CD4-positive, alpha-beta T cell (primary cell): ENCODE measurements around the gene PRRG4. TPM values are rescaled to one million over a fixed set of nuclear protein-coding genes. Genes with fewer than 3 reads are reported as not detected.

Source experiments
- ATAC-seq: fragments of 200-7000 bp; cut with Tn5 transposase; one replicate; pipeline ENCODE4 v1.10.0; 2022; ENCODE audit warnings: mild to moderate bottlenecking; ENCODE audit not compliant: poor library complexity
- CTCF ChIA-PET: fragments of 350-600 bp; sonication (Branson Sonifier 250); formaldehyde crosslinking; loops from one replicate; lab custom pipeline; 2021; ENCODE audit warnings: antibody characterized with exemption, inconsistent platforms; lab: Charles Lee
- POLR2A ChIA-PET: fragments of 350-600 bp; sonication (Branson Sonifier 250); formaldehyde crosslinking; loops from one replicate; lab custom pipeline; 2021; ENCODE audit warnings: antibody characterized with exemption, inconsistent platforms; lab: Charles Lee
- DNase-seq, 14 experiments: peaks; one replicate each; pipeline ENCODE4 v3.0.0-alpha.2; 2013 to 2020; ENCODE audit warnings: mixed read lengths in 2 of 14
- H3K27ac ChIP-seq, 2 donors: one replicate each; pipeline versions ENCODE4 v1.5.1 to v1.7.0; 2013; ENCODE audit warnings: low read length in 2 of 2, low read depth in 1 of 2, mild to moderate bottlenecking in 1 of 2
- H3K27me3 ChIP-seq, 2 experiments: 1 replicate in 1 of 2; 2 replicates in 1 of 2; pipeline versions ENCODE4 v1.6.1 to v1.7.0; 2013; ENCODE audit warnings: low read length in 2 of 2, control low read depth in 1 of 2, mild to moderate bottlenecking in 1 of 2, moderate library complexity in 1 of 2; ENCODE audit not compliant: insufficient read depth in 2 of 2, control insufficient read depth in 1 of 2
- H3K36me3 ChIP-seq: one replicate; pipeline ENCODE4 v1.6.1; 2013; ENCODE audit warnings: low read length, control low read depth; ENCODE audit not compliant: insufficient read depth
- H3K4me1 ChIP-seq: one replicate; pipeline ENCODE4 v1.6.1; 2013; ENCODE audit warnings: low read length, control low read depth; ENCODE audit not compliant: insufficient read depth
- H3K4me3 ChIP-seq: one replicate; pipeline ENCODE4 v1.5.1; 2013; ENCODE audit warnings: mild to moderate bottlenecking, low read length, moderate library complexity
- H3K9me3 ChIP-seq, 2 experiments: 1 replicate in 1 of 2; 2 replicates in 1 of 2; pipeline versions ENCODE4 v1.6.1 to v1.7.0; 2013; ENCODE audit warnings: low read length in 2 of 2, mild to moderate bottlenecking in 2 of 2, control low read depth in 1 of 2, moderate library complexity in 1 of 2; ENCODE audit not compliant: control insufficient read depth in 1 of 2, insufficient read depth in 1 of 2
- H3K27ac Mint-ChIP-seq: one replicate; pipeline ENCODE4 v1.8.0; 2020; ENCODE audit warnings: mixed read lengths
- H3K27me3 Mint-ChIP-seq: one replicate; pipeline ENCODE4 v1.8.0; 2021; ENCODE audit warnings: mixed read lengths
- H3K36me3 Mint-ChIP-seq: one replicate; pipeline ENCODE4 v1.8.0; 2021; ENCODE audit warnings: low read depth, mixed read lengths
- H3K4me1 Mint-ChIP-seq: one replicate; pipeline ENCODE4 v1.8.0; 2021; ENCODE audit warnings: low read depth, mixed read lengths
- H3K4me3 Mint-ChIP-seq: one replicate; pipeline ENCODE4 v1.8.0; 2020; ENCODE audit warnings: mild to moderate bottlenecking, mixed read lengths
- H3K9me3 Mint-ChIP-seq: one replicate; pipeline ENCODE4 v1.8.0; 2020; ENCODE audit warnings: mixed read lengths
- intact Hi-C, 2 experiments: fragments of 100-400 bp; cut with DNase I in 1 of 2; cut with micrococcal nuclease in 1 of 2; formaldehyde crosslinking; loops; one replicate each; pipeline versions ENCODE4 v1.15.1 to v1.9.0; 2023 to 2025; cut with DNase I, micrococcal nuclease
- total RNA-seq, 174 experiments: library from RNA in 2 of 174; stranded (reverse) in 2 of 174; gene quantifications; one replicate each; pipeline ENCODE4 v1.2.3 and lab custom pipeline; 2021 to 2026
- TF ChIP-seq, protein P1 (sequence below): fragments of 200-600 bp; IDR thresholded peaks from one replicate; pipeline ENCODE4 v1.8.0; 2022; ENCODE audit warnings: antibody characterized with exemption, mild to moderate bottlenecking

Gene PRRG4
- total RNA-seq, 2 experiments from 2014 or later = 0.05 TPM; not detected in 1

DNA sequence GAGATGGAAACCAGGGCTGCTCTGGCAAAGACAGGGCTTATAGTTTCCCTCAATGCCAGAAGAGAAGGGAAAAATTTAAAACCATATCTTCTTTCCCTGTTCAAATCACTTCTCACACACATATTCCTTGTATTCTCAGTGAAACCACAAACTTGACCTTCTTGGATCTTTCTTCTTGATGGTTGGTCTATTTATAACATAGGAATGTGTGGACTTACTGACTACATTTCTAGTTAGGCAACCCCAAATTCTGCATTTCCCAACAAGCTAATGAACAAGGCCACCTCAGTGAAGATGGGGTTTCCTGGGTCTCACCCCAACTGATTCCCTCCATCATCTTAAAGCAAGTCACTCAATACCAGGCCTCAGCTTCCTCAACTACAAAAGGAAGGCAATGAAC, 59.1 kb downstream of the PRRG4 start:
- CTCF ChIA-PET = no interaction called here

DNA sequence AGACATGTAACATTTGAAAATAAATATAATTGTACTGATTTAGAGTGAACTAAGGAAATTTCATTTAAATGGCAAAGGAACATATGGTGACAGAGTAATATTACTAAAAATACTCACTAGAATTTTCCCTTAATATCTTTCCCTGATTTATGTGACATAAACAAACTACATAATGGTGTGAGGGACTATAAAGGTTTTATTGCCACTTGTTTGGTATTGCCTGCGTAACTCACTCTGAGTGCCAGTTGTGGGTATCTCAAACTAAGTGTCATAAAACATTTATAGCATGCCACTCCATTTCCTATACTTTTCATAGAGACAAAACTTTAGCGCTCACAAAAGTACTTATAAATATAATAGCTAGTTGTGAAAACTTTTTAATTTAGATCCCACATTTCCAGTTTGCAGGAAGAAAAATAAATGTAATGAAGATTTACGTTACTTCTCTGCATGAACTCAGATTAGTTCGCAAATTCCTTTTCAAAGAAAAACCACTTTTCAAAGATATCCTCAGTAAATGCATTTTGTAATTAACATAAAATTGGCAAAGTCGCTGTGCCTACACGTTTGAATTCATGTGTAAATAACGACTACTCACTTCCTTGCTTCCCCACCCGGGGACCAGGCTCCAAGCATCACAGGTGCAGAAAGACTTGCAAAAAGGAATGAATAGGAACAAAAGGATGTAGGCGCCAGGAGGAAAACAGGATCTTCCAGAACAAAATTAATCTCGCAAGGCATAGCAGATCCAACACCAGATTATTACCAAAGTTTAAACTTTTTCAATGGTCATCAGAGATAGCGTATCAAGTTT, 61.3 kb downstream of the PRRG4 start:
- no peak overlapping the region for H3K27ac ChIP-seq
- DNase-seq (no peak), ATAC-seq (no peak)
- H3K9me3 ChIP-seq = peaks cover 0 to 12% of the 10 kb centered on the region in 2 experiments
- H3K36me3 ChIP-seq = no peaks in the 10 kb centered on the region
- Mint-ChIP-seq H3K27me3 (no peaks in the 10 kb centered on the region), H3K9me3 (no peaks in the 10 kb centered on the region), H3K36me3 (peaks cover 16% of the 10 kb centered on the region), H3K4me3 (peak overlapping the region; percentile 88), H3K4me1 (peaks cover 25% of the 10 kb centered on the region), H3K27ac (peak overlapping the region; percentile 81)
- peaks cover 14% of the 10 kb centered on the region for H3K4me1 ChIP-seq
- TF ChIP-seq, protein P1, sequence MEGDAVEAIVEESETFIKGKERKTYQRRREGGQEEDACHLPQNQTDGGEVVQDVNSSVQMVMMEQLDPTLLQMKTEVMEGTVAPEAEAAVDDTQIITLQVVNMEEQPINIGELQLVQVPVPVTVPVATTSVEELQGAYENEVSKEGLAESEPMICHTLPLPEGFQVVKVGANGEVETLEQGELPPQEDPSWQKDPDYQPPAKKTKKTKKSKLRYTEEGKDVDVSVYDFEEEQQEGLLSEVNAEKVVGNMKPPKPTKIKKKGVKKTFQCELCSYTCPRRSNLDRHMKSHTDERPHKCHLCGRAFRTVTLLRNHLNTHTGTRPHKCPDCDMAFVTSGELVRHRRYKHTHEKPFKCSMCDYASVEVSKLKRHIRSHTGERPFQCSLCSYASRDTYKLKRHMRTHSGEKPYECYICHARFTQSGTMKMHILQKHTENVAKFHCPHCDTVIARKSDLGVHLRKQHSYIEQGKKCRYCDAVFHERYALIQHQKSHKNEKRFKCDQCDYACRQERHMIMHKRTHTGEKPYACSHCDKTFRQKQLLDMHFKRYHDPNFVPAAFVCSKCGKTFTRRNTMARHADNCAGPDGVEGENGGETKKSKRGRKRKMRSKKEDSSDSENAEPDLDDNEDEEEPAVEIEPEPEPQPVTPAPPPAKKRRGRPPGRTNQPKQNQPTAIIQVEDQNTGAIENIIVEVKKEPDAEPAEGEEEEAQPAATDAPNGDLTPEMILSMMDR = no peak
- POLR2A ChIA-PET = no interaction called here
- no peaks in the 10 kb centered on the region for H3K27me3 ChIP-seq
- CTCF ChIA-PET = interaction anchor here (0.6 to 0.9 kb wide), 2 partner anchors 15 to 16 kb away, joined by 4 read pairs; no protein-coding TSS in a partner anchor
- intact Hi-C loops = loop anchor here (5.0 to 10.0 kb wide), 8 partner anchors 124 to 1554 kb away; partner anchors contain the start of genes C11orf91 (in 1 of the 2), CSTF3 (in 1 of the 2), DEPDC7 (in 1 of the 2) and EIF3M (in 1 of the 2)
- no peak overlapping the region for H3K4me3 ChIP-seq

More for the DNA sequence above, 59.1 kb downstream of the PRRG4 start:
- H3K4me1 Mint-ChIP-seq = peaks cover 6% of the 10 kb centered on the region
- peaks cover 10% of the 10 kb centered on the region for H3K36me3 Mint-ChIP-seq
- no peaks in the 10 kb centered on the region for H3K27me3 ChIP-seq
- DNase-seq (no peak), ATAC-seq (no peak)
- H3K9me3 ChIP-seq = peaks cover 0 to 12% of the 10 kb centered on the region in 2 experiments
- H3K4me3 ChIP-seq = no peak overlapping the region
- no peaks in the 10 kb centered on the region for H3K36me3 ChIP-seq
- H3K4me1 ChIP-seq = peaks cover 8% of the 10 kb centered on the region
- no peak overlapping the region for H3K27ac ChIP-seq
- TF ChIP-seq, protein P1 = no peak
- POLR2A ChIA-PET = no interaction called here
- H3K27ac Mint-ChIP-seq = no peak overlapping the region
- intact Hi-C loops = loop anchor here (5.0 to 10.0 kb wide), 3 partner anchors 176 to 446 kb away; no protein-coding TSS in a partner anchor
- no peaks in the 10 kb centered on the region for H3K27me3 Mint-ChIP-seq
- H3K9me3 Mint-ChIP-seq = no peaks in the 10 kb centered on the region
- H3K4me3 Mint-ChIP-seq = no peak overlapping the region

DNA sequence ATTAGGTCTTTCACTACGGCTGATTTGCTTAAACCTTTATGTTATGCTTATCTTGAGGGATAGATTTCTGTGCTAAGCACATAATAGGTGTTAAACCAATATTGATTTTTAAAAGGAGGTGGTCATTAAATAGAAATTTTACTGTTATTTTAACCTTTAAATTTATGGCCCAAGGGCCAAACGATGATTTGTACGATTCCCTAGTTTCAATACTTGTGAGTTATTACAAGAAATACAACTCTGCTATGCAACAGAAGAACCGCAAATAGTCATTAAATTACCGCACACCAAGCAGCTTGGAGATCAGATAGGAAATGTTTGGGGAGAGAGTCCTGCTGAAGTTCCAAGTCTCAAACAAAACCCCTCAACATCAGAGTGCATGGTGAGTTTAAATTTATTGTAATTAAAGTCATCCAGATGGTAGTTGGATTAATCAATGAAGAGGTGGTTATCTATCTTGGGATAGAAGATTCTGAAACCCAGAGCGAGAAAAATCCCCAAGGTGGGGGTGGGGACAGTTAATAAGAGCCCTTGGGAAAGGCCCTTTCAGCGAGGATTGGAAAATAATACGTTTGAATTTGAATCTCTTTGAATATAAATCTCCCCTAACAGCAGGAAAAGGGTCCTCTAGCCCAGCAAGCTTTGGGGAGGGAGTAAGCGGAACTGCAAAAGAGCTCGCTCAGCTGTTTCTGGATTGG, 62.1 kb downstream of the PRRG4 start:
- Mint-ChIP-seq H3K4me1 (peaks cover 26% of the 10 kb centered on the region), H3K36me3 (peaks cover 16% of the 10 kb centered on the region), H3K27ac (peak overlapping the region; percentile 81), H3K27me3 (no peaks in the 10 kb centered on the region), H3K4me3 (peak overlapping the region; percentile 88), H3K9me3 (no peaks in the 10 kb centered on the region)
- H3K9me3 ChIP-seq = peaks cover 0 to 12% of the 10 kb centered on the region in 2 experiments
- no peaks in the 10 kb centered on the region for H3K36me3 ChIP-seq
- TF ChIP-seq, protein P1 = no peak
- H3K4me3 ChIP-seq = peak overlapping the region; percentile 83
- peak overlapping the region; percentile 54 to 70 for H3K27ac ChIP-seq
- DNase-seq = no peak
- intact Hi-C loops = loop anchor here (5.0 to 10.0 kb wide), 8 partner anchors 123 to 1553 kb away; partner anchors contain the start of genes C11orf91 (in 1 of the 2), CSTF3 (in 1 of the 2), DEPDC7 (in 1 of the 2) and EIF3M (in 1 of the 2)
- H3K4me1 ChIP-seq = peaks cover 14% of the 10 kb centered on the region
- CTCF ChIA-PET = no interaction called here
- ATAC-seq = no peak
- POLR2A ChIA-PET = interaction anchor here (0.6 to 2.0 kb wide), 6 partner anchors 120 to 1161 kb away, joined by 3 to 13 read pairs (median 5); partner anchors contain the start of genes DEPDC7, EIF3M and TCP11L1
- no peaks in the 10 kb centered on the region for H3K27me3 ChIP-seq
